Neural crest cell (in vitro differentiated cells): ENCODE results near the gene PCNT. TPM values are rescaled to one million over a fixed set of nuclear protein-coding genes. Genes with fewer than 3 reads are reported as not detected.
"Not testable (repeated sequence)": the region's sequence is repeated elsewhere in the genome, so short reads cannot be mapped to it uniquely, and the experiment has no call there.

Experiments used
- DNase-seq: peaks from one replicate; pipeline ENCODE4 v3.0.0; 2021; ENCODE audit warnings: low read depth, mixed read lengths, low spot score
- H3K27ac Mint-ChIP-seq: one replicate; pipeline ENCODE4 v1.8.0; 2021; ENCODE audit warnings: mild to moderate bottlenecking, mixed read lengths; ENCODE audit not compliant: unreplicated experiment
- H3K27me3 Mint-ChIP-seq: 2 replicates; pipeline ENCODE4 v1.8.0; 2021; ENCODE audit warnings: low read depth, mild to moderate bottlenecking, mixed read lengths
- H3K36me3 Mint-ChIP-seq: 2 replicates; pipeline ENCODE4 v1.8.0; 2021; ENCODE audit warnings: low read depth, mild to moderate bottlenecking, mixed read lengths
- H3K4me1 Mint-ChIP-seq: 2 replicates; pipeline ENCODE4 v1.8.0; 2021; ENCODE audit warnings: mixed read lengths
- H3K4me3 Mint-ChIP-seq: one replicate; pipeline ENCODE4 v1.8.0; 2021; ENCODE audit warnings: mild to moderate bottlenecking, mixed read lengths
- H3K9me3 Mint-ChIP-seq: 2 replicates; pipeline ENCODE4 v1.8.0; 2021; ENCODE audit warnings: mixed read lengths
- total RNA-seq: library from RNA; stranded (reverse); gene quantifications from 2 replicates; pipeline ENCODE4 v1.2.1, GENCODE V29; 2021
- TF ChIP-seq, protein P1 (sequence below): fragments of 200-600 bp; sonication (generic); conservative IDR thresholded peaks from 2 replicates; pipeline ENCODE4 v1.5.0; 2021; ENCODE audit warnings: antibody characterized with exemption, mild to moderate bottlenecking

PCNT gene
- total RNA-seq, 1 donor from 2014 or later = 60.4 TPM

DNA sequence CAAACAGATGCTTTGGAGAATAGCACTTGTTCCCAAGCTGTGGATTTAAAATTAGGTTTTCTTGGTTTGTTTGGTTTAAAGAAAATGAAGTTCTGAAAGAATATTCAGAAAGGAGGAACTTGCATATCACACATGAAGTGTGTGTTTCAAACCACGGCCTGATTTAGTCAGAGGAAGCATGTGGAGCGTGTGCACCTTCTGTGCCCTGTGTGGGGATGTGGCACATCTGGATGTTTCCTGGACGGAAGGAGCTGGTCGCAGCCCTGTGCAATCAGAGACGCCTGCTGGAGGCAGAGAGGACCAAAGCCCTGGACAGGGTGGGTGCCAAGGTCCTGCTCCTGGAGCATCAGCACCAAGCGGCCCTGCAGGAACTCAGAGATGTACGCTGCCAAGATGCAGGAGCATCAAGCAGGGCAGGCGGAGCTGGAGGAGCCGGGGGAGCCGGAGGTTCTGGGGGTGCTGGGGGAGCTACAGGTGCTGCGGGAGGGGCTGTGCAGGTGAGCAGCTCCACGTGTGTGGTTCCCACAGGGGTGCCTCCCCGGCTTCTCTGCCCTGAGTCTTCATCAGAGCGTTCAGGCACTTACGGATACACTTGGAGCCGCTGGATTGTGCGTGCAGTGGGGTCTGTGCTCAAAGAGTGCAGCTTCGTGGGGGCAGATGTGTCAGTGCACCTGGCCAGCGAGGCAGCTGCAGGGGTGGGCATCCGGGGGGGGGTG lies 45.7 kb downstream of the PCNT start:
- Mint-ChIP-seq H3K36me3 (peaks cover 21% of the 10 kb centered on the region), H3K27me3 (no peaks in the 10 kb centered on the region), H3K27ac (no peak overlapping the region), H3K4me3 (no peak overlapping the region), H3K9me3 (no peaks in the 10 kb centered on the region), H3K4me1 (no peaks in the 10 kb centered on the region)
- DNase-seq = no peak
- TF ChIP-seq, protein P1, sequence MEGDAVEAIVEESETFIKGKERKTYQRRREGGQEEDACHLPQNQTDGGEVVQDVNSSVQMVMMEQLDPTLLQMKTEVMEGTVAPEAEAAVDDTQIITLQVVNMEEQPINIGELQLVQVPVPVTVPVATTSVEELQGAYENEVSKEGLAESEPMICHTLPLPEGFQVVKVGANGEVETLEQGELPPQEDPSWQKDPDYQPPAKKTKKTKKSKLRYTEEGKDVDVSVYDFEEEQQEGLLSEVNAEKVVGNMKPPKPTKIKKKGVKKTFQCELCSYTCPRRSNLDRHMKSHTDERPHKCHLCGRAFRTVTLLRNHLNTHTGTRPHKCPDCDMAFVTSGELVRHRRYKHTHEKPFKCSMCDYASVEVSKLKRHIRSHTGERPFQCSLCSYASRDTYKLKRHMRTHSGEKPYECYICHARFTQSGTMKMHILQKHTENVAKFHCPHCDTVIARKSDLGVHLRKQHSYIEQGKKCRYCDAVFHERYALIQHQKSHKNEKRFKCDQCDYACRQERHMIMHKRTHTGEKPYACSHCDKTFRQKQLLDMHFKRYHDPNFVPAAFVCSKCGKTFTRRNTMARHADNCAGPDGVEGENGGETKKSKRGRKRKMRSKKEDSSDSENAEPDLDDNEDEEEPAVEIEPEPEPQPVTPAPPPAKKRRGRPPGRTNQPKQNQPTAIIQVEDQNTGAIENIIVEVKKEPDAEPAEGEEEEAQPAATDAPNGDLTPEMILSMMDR = no peak

DNA sequence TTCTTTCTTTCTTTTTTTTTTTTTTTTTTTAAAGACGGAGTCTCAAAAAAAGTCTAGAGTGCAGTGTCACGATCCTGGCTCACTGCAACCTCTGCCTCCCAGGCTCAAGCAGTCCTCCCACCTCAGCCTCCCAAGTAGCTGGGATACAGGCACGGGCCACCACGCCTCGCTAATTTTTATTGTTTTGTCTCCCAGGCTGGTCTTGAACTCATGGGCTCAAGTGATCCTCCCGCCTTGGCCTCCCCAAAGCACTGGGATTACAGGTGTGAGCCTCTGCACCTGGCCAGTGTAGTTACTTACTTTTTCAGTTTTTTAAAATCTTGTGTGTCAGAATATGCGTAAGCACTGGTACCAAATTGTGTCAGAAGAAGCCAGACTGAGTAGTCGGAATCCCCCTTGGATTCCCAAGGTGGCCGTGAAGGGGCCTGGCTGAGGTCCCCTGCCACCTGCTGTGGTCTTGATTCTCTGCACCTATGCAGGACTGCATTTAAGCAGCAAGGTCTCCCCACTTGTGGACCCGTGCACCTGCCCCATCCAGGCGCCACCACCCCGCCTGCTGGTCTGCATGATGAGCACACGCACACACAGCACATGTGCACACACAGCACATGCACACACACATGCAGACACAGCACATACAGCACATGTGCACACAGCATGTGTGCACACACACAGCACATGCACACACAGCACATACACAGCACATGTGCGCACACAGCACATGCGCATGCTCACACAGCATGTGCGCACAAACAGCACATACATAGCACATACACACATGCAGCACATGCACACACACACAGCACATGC lies 47.5 kb downstream of the PCNT start:
- Mint-ChIP-seq H3K9me3 (no peaks in the 10 kb centered on the region), H3K27ac (no peak overlapping the region), H3K4me3 (no peak overlapping the region), H3K4me1 (no peaks in the 10 kb centered on the region), H3K27me3 (no peaks in the 10 kb centered on the region), H3K36me3 (peaks cover 10% of the 10 kb centered on the region)
- no peak for DNase-seq
- TF ChIP-seq, protein P1 = no peak

GRCh38 chr21:46372014-46372485 lies 48.1 kb downstream of the PCNT start:
- Mint-ChIP-seq H3K9me3 (no peaks in the 10 kb centered on the region), H3K36me3 (peaks cover 11% of the 10 kb centered on the region), H3K4me1 (peaks cover 6% of the 10 kb centered on the region), H3K27me3 (no peaks in the 10 kb centered on the region), H3K4me3 (no peak overlapping the region), H3K27ac (no peak overlapping the region)
- DNase-seq = no peak
- TF ChIP-seq, protein P1 = no peak

GRCh38 chr21:46372947-46373346 lies 49.0 kb downstream of the PCNT start:
- H3K4me3 Mint-ChIP-seq, H3K27ac Mint-ChIP-seq, H3K9me3 Mint-ChIP-seq, H3K27me3 Mint-ChIP-seq, DNase-seq: not testable (repeated sequence)
- Mint-ChIP-seq H3K36me3 (peaks cover 15% of the 10 kb centered on the region), H3K4me1 (peaks cover 11% of the 10 kb centered on the region)

DNA sequence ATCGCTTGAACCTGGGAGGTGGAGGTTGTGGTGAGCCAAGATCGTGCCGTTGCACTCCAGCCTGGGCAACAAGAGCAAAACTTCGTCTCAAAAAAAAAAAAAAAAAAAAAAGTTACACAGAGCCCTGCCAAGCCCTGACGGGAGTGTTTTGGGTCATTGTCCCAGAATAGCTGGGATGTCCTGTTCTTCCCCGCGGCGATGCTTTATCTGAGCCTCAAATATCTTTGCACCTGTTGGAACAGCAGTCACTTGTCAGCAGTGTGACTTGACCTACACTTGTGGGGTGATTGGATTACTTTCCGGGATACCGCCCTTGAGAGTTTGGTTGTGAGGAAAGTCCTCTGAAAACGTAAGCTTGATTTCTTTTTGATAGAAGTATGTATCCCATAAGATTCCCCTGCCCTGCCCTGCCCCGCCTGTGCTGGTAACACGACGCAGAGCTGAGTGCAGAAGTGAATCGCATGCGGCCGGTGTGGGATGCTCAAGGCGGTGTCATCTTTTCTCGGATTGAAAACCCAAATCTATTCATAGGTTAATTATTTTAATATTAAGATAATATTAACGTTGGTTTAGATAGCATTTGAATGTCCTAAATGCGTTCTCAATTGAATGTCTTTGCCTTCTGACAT lies 50.9 kb downstream of the PCNT start:
- TF ChIP-seq, protein P1 = no peak
- H3K27ac Mint-ChIP-seq = peak overlapping the region; percentile 27
- no peak for DNase-seq
- H3K9me3 Mint-ChIP-seq = peaks cover 4% of the 10 kb centered on the region
- no peak overlapping the region for H3K4me3 Mint-ChIP-seq
- peaks cover 28% of the 10 kb centered on the region for H3K36me3 Mint-ChIP-seq
- H3K27me3 Mint-ChIP-seq = no peaks in the 10 kb centered on the region
- peaks cover 20% of the 10 kb centered on the region for H3K4me1 Mint-ChIP-seq
